K562 (cell line): ENCODE data around the gene ACP1. TPM values are rescaled to one million over a fixed set of nuclear protein-coding genes. Genes with fewer than 3 reads are reported as not detected.

Source experiments
- ATAC-seq: fragments of 200-7000 bp; cut with Tn5 transposase; 3 replicates; pipeline ENCODE4 v1.9.1; 2020; ENCODE audit warnings: moderate library complexity
- BruUV-seq: library from RNA; stranded (reverse); fragments of 400-500 nt; replicated peaks from 2 replicates; lab custom pipeline; 2021; lab: Mats Ljungman, UMichigan
- CTCF ChIA-PET: fragments of 300-600 bp; formaldehyde crosslinking; extraction: SDS; loops from one replicate; lab custom pipeline; 2021; ENCODE audit warnings: low intra/inter-chr PET ratio; lab: Yijun Ruan, JAX
- POLR2A ChIA-PET: fragments of 300-600, 350-650 bp; sonication (Branson Sonifier 250); formaldehyde crosslinking; extraction: SDS; loops from one replicate; lab custom pipeline; 2021; ENCODE audit warnings: antibody characterized with exemption, inconsistent platforms; lab: Yijun Ruan, JAX
- DNase-seq, 4 experiments: peaks; one replicate each; pipeline versions ENCODE4 v3.0.0 to v3.0.0-alpha.2; 2011 to 2018; ENCODE audit warnings: low spot score in 3 of 4, mixed read lengths in 3 of 4; ENCODE audit errors: extremely low read depth in 1 of 4
- FAIRE-seq: peaks from 2 replicates; lab custom pipeline; 2011; peaks lifted over from hg19 to GRCh38; lab: Jason Lieb, UNC
- H2AFZ ChIP-seq: 2 replicates; pipeline ENCODE4 v1.6.0; 2011; ENCODE audit warnings: low read depth, low read length, control low read depth, inconsistent platforms
- H3K27ac ChIP-seq: fragments of 200-600 bp; 3 replicates; pipeline ENCODE4 v1.8.0; 2011; ENCODE audit warnings: low read depth, mild to moderate bottlenecking, control low read depth, inconsistent platforms, low read length, moderate library complexity, mixed read lengths; ENCODE audit errors: extremely low read depth
- H3K27me3 ChIP-seq, 2 experiments: fragments of 300-600 bp in 1 of 2; 2 replicates in 1 of 2; 3 replicates in 1 of 2; pipeline versions ENCODE4 v1.6.0 to v1.8.0; 2011; ENCODE audit warnings: inconsistent platforms in 2 of 2, low read length in 2 of 2, mild to moderate bottlenecking in 1 of 2, mixed read lengths in 1 of 2, moderate library complexity in 1 of 2; ENCODE audit not compliant: control insufficient read depth in 2 of 2, insufficient read depth in 2 of 2
- H3K36me3 ChIP-seq: fragments of 300-600 bp; 3 replicates; pipeline ENCODE4 v1.8.0; 2011; ENCODE audit warnings: mild to moderate bottlenecking, low read length, inconsistent platforms; ENCODE audit not compliant: control insufficient read depth, insufficient read depth
- H3K4me1 ChIP-seq, 2 experiments: fragments of 200-600 bp in 1 of 2; replicated peaks in 1 of 2; 2 replicates in 1 of 2; 3 replicates in 1 of 2; pipeline versions ENCODE4 v1.5.1 to v1.8.0; 2011; ENCODE audit warnings: inconsistent platforms in 2 of 2, low read length in 2 of 2, mild to moderate bottlenecking in 1 of 2, mixed read lengths in 1 of 2, moderate library complexity in 1 of 2; ENCODE audit not compliant: control insufficient read depth in 2 of 2, insufficient read depth in 2 of 2
- H3K4me2 ChIP-seq: 2 replicates; pipeline ENCODE4 v1.6.1; 2011; ENCODE audit warnings: low read length, control low read depth, inconsistent platforms, mixed read lengths; ENCODE audit not compliant: insufficient read depth
- H3K4me3 ChIP-seq: fragments of 200-600 bp; sonication (generic), shearing (Covaris generic); 2 replicates; pipeline ENCODE4 v1.5.1; 2016; ENCODE audit warnings: control low read depth, inconsistent platforms
- H3K79me2 ChIP-seq: fragments of 200-600 bp; 3 replicates; pipeline ENCODE4 v1.8.0; 2011; ENCODE audit warnings: low read length, inconsistent platforms; ENCODE audit not compliant: control insufficient read depth, insufficient read depth
- H3K9ac ChIP-seq, 2 experiments: 2 replicates each; pipeline versions ENCODE4 v1.6.0 to v1.6.1; 2011; ENCODE audit warnings: low read depth in 2 of 2, low read length in 2 of 2, control low read depth in 1 of 2, inconsistent platforms in 1 of 2, mild to moderate bottlenecking in 1 of 2, mixed read lengths in 1 of 2; ENCODE audit not compliant: insufficient read depth in 1 of 2
- H3K9me1 ChIP-seq: one replicate; pipeline ENCODE4 v1.6.0; 2011; ENCODE audit warnings: inconsistent platforms, mild to moderate bottlenecking, low read length, moderate library complexity; ENCODE audit not compliant: control insufficient read depth, insufficient read depth
- H3K9me3 ChIP-seq: replicated peaks from 2 replicates; pipeline ENCODE4 v1.5.1; 2011; ENCODE audit warnings: low read depth, low read length, inconsistent platforms; ENCODE audit not compliant: control insufficient read depth, insufficient read depth
- H4K20me1 ChIP-seq: replicated peaks from 2 replicates; pipeline ENCODE4 v1.6.1; 2011; ENCODE audit warnings: low read length, inconsistent platforms, mixed read lengths; ENCODE audit not compliant: control insufficient read depth, insufficient read depth
- CBFA2T2 ChIP-seq: fragments of 450-650 bp; conservative IDR thresholded peaks from 2 replicates; pipeline ENCODE4 v1.6.1; 2017; ENCODE audit warnings: mild to moderate bottlenecking
- CBX5 ChIP-seq: IDR thresholded peaks from 2 replicates; pipeline ENCODE4 v1.6.1; 2014; ENCODE audit warnings: low read depth, borderline replicate concordance
- CHD2 ChIP-seq: IDR thresholded peaks from 2 replicates; pipeline ENCODE4 v1.6.1; 2011; ENCODE audit warnings: low read depth, low read length
- ETS2 ChIP-seq: IDR thresholded peaks from 2 replicates; pipeline ENCODE4 v1.6.1; 2016; ENCODE audit warnings: borderline replicate concordance, missing genetic modification characterization, mild to moderate bottlenecking, moderate library complexity, missing compliant biosample characterization; ENCODE audit not compliant: poor library complexity, severe bottlenecking
- ETV5 ChIP-seq: sonication (generic); formaldehyde crosslinking; IDR thresholded peaks from 2 replicates; pipeline ENCODE4 v1.4.0; 2020; ENCODE audit warnings: low read depth, mild to moderate bottlenecking, missing genetic modification reagents
- HLTF ChIP-seq: fragments of 450-650 bp; IDR thresholded peaks from 2 replicates; pipeline ENCODE4 v1.6.1; 2016
- RCOR1 ChIP-seq, 2 experiments: IDR thresholded peaks; 2 replicates each; pipeline ENCODE4 v1.6.1; 2012; ENCODE audit warnings: low read depth in 2 of 2, low read length in 2 of 2, borderline replicate concordance in 1 of 2, improper control_type of control experiment in 1 of 2
- SPI1 ChIP-seq: IDR thresholded peaks from 2 replicates; pipeline ENCODE4 v1.6.1; 2011; ENCODE audit warnings: low read depth, low read length, control low read depth, borderline replicate concordance
- TCFL5 ChIP-seq: fragments of 250-450 bp; sonication (Bioruptor Pico); conservative IDR thresholded peaks from 2 replicates; pipeline ENCODE4 v1.6.1; 2021; ENCODE audit warnings: mild to moderate bottlenecking, moderate library complexity, matching md5 sums
- U2AF1 ChIP-seq: fragments of 200-400 bp; formaldehyde crosslinking; optimal IDR thresholded peaks from 2 replicates; pipeline ENCODE3; 2017; ENCODE audit warnings: mild to moderate bottlenecking, low read depth, low read length, moderate library complexity
- USF1 ChIP-seq: sonication (generic); formaldehyde crosslinking; IDR thresholded peaks from 2 replicates; pipeline ENCODE4 v1.9.0; 2022; ENCODE audit warnings: mild to moderate bottlenecking, missing genetic modification reagents
- ZBTB12 ChIP-seq: fragments of 250-450 bp; sonication (Bioruptor Pico); IDR thresholded peaks from 2 replicates; pipeline ENCODE4 v1.4.0; 2020
- ZNF589 ChIP-seq: fragments of 200-800 bp; sonication (Bioruptor generic); IDR thresholded peaks from 2 replicates; pipeline ENCODE4 v1.6.1; 2016; ENCODE audit warnings: low read depth, missing genetic modification characterization, missing compliant biosample characterization
- WGBS: fragments of 100-300 bp; shearing (Covaris generic); methylation state at CpG from one replicate; pipeline ENCODE4 v1.1.6; 2016; ENCODE audit warnings: low coverage, mixed read lengths; ENCODE audit not compliant: insufficient coverage; ENCODE audit errors: missing lambda C conversion rate; 5-methylcytosine and 5-hydroxymethylcytosine counted together
- in situ Hi-C: fragments of 300-500 bp; cut with MboI; formaldehyde crosslinking; loops from 4 replicates; pipeline ENCODE4 v1.15.0; 2018; ENCODE audit warnings: inconsistent platforms, mixed read lengths
- intact Hi-C: fragments of 100-400 bp; cut with micrococcal nuclease; formaldehyde crosslinking; loops from 2 replicates; pipeline ENCODE4 v1.14.2; 2022
- polyA plus RNA-seq, 8 experiments: library from polyadenylated mRNA; depleted of rRNA in 4 of 8; stranded (reverse) in 5 of 8; unstranded in 3 of 8; fragments of >200 nt; fragmentation: Nextera tagmentation in 2 of 8; fragmentation: Illumina TruSeq in 1 of 8; extraction: Ambion mirVana in 2 of 8; extraction: Trizol in 1 of 8; gene quantifications; 2 replicates each; pipeline versions ENCODE4 v1.2.1 to v1.2.3, GENCODE V29; 2011 to 2014; ENCODE audit warnings: inconsistent platforms in 1 of 8, missing spikeins in 1 of 8
- total RNA-seq, 7 experiments: library from RNA; depleted of rRNA in 6 of 7; stranded (reverse); fragments of >200 nt in 6 of 7; fragmentation: Illumina TruSeq in 2 of 7; extraction: Trizol in 2 of 7; gene quantifications; 2 replicates each; pipeline versions ENCODE4 v1.2.1 to v1.2.3, GENCODE V29; 2011 to 2021; ENCODE audit warnings: low replicate concordance in 1 of 7

Gene ACP1
- total and polyA plus RNA-seq, 9 of the 15 experiments (the other 6 are each of a cell fraction or from before 2014, with no cell fraction given): 139 to 493 (median 189) TPM

GRCh38 chr2:287471-287885, 22.7 kb downstream of the ACP1 start:
- DNase-seq (no peak), ATAC-seq (no peak), FAIRE-seq (no peak)
- H2AFZ ChIP-seq: no peak overlapping the region
- WGBS: 94% methylated on average over 15 of the region's 46 CpGs
- H3K79me2 ChIP-seq: no peaks in the 10 kb centered on the region
- H3K4me2 ChIP-seq: no peak overlapping the region
- no TSS peak for BruUV-seq
- POLR2A ChIA-PET: no interaction called here
- no peak overlapping the region for H3K9ac ChIP-seq
- in situ Hi-C loops: no loop called here
- peaks cover 2% of the 10 kb centered on the region; the same call in 1 of the 3 replicates for H3K36me3 ChIP-seq
- H3K4me1 ChIP-seq: peaks cover 0 to 13% of the 10 kb centered on the region in 2 experiments; a peak in 3 of 5 replicates
- TF ChIP-seq TCFL5: no peak
- no peak for TF ChIP-seq USF1 (CRISPR knock-in tag)
- no peak for TF ChIP-seq ZBTB12
- no peak for TF ChIP-seq ETV5 (CRISPR knock-in tag)
- no peak for TF ChIP-seq CBFA2T2
- no peak for TF ChIP-seq U2AF1
- TF ChIP-seq SPI1: no peak
- TF ChIP-seq RCOR1 (IDR thresholded peaks at IDR 0.05; ENCODE audit: borderline replicate concordance in 1 of 2, low read depth in 2 of 2, low read length in 2 of 2): no peak
- TF ChIP-seq HLTF: no peak
- no peak for TF ChIP-seq ETS2 (tag)
- TF ChIP-seq CBX5: no peak
- no peak for TF ChIP-seq ZNF589 (CRISPR knock-in tag)
- TF ChIP-seq CHD2: no peak
- no peaks in the 10 kb centered on the region for H3K27me3 ChIP-seq
- H4K20me1 ChIP-seq: no peaks in the 10 kb centered on the region
- H3K9me3 ChIP-seq: no peaks in the 10 kb centered on the region
- CTCF ChIA-PET: no interaction called here
- no peaks in the 10 kb centered on the region for H3K9me1 ChIP-seq
- no peak overlapping the region for H3K27ac ChIP-seq
- H3K4me3 ChIP-seq: no peak overlapping the region
- intact Hi-C loops: no loop called here
